Neural progenitor cell (in vitro differentiated cells): ENCODE measurements around the gene NKD2.

ENCODE experiments used
- CTCF ChIP-seq: fragments of 200-600 bp; sonication (generic); IDR thresholded peaks from 2 replicates; pipeline ENCODE4 v1.5.1; 2017; ENCODE audit warnings: antibody characterized with exemption, mild to moderate bottlenecking
- EZH2 ChIP-seq: fragments of 200-600 bp; sonication (generic); IDR thresholded peaks from 2 replicates; pipeline ENCODE4 v1.6.1; 2017; ENCODE audit warnings: antibody characterized with exemption, mild to moderate bottlenecking, moderate library complexity
- EZH2phosphoT487 ChIP-seq: fragments of 200-600 bp; sonication (generic); IDR thresholded peaks from 2 replicates; pipeline ENCODE4 v1.6.1; 2017; ENCODE audit warnings: antibody characterized with exemption

- TF ChIP-seq EZH2 (no peak), CTCF (no peak), EZH2phosphoT487 (no peak)
These were observed 49.7 kb downstream of the NKD2 start for GRCh38 chr5:1058083-1058945.
